Cardiac muscle cell (in vitro differentiated cells and primary cell): ENCODE measurements around the gene CAMK2N1. TPM values are rescaled to one million over a fixed set of nuclear protein-coding genes. Genes with fewer than 3 reads are reported as not detected.

Experiments
- DNase-seq, 2 donors: peaks; one replicate each; pipeline versions ENCODE4 v3.0.0 to v3.0.0-alpha.2; 2010 to 2017; ENCODE audit warnings: low read depth in 1 of 2, low spot score in 1 of 2
- H3K27ac ChIP-seq: fragments of 200-600 bp; sonication (generic); 2 replicates; pipeline ENCODE4 v1.5.1; 2016
- H3K27me3 ChIP-seq: fragments of 200-600 bp; sonication (generic); 2 replicates; pipeline ENCODE4 v1.6.0; 2016; ENCODE audit warnings: control low read depth
- H3K36me3 ChIP-seq: fragments of 200-600 bp; sonication (generic); 2 replicates; pipeline ENCODE4 v1.5.1; 2016; ENCODE audit warnings: control low read depth
- H3K4me1 ChIP-seq: fragments of 200-600 bp; sonication (generic); 2 replicates; pipeline ENCODE4 v1.8.1; 2017; ENCODE audit warnings: low read depth, mild to moderate bottlenecking, mixed run types
- H3K4me3 ChIP-seq: fragments of 200-600 bp; sonication (generic); 2 replicates; pipeline ENCODE4 v1.5.1; 2016; ENCODE audit warnings: mild to moderate bottlenecking
- H3K9me3 ChIP-seq: fragments of 200-600 bp; sonication (generic); 2 replicates; pipeline ENCODE4 v1.5.1; 2017; ENCODE audit warnings: low read depth, mild to moderate bottlenecking, control low read depth
- CTCF ChIP-seq: IDR thresholded peaks from 2 replicates; pipeline ENCODE4 v1.5.1; 2012; ENCODE audit warnings: low read depth, mild to moderate bottlenecking, low read length
- polyA plus RNA-seq: library from polyadenylated mRNA; unstranded; fragments of >200 nt; fragmentation: Nextera tagmentation; extraction: Ambion mirVana; gene quantifications from 2 replicates; pipeline ENCODE4 v1.2.1, GENCODE V29; 2016
- total RNA-seq: library from RNA; depleted of rRNA; stranded (reverse); fragments of >200 nt; gene quantifications from 2 replicates; pipeline ENCODE4 v1.2.3, GENCODE V29; 2016

Gene CAMK2N1
- total and polyA plus RNA-seq, 2 experiments from 2014 or later, result 0.30 to 1.4 TPM

- no peak overlapping the region for H3K4me3 ChIP-seq
- no peaks in the 10 kb centered on the region for H3K4me1 ChIP-seq
- H3K36me3 ChIP-seq, result no peaks in the 10 kb centered on the region
- no peaks in the 10 kb centered on the region for H3K9me3 ChIP-seq
- no peak overlapping the region for H3K27ac ChIP-seq
- no peak for DNase-seq
- TF ChIP-seq CTCF, result no peak
- peaks cover 60% of the 10 kb centered on the region for H3K27me3 ChIP-seq
These were observed 15.8 kb downstream of the CAMK2N1 start for GRCh38 chr1:20470194-20470593.

- peak; percentile 14 for TF ChIP-seq CTCF
- Histone ChIP-seq H3K27ac (no peak overlapping the region), H3K27me3 (peaks cover 61% of the 10 kb centered on the region), H3K4me1 (no peaks in the 10 kb centered on the region), H3K9me3 (no peaks in the 10 kb centered on the region), H3K36me3 (no peaks in the 10 kb centered on the region), H3K4me3 (no peak overlapping the region)
- no peak for DNase-seq
These were observed 16.5 kb downstream of the CAMK2N1 start for GRCh38 chr1:20469406-20470076.

GRCh38 chr1:20466273-20466672, 19.7 kb downstream of the CAMK2N1 start:
- no peaks in the 10 kb centered on the region for H3K4me1 ChIP-seq
- no peak for TF ChIP-seq CTCF
- H3K27ac ChIP-seq, result no peak overlapping the region
- peaks cover 66% of the 10 kb centered on the region for H3K27me3 ChIP-seq
- H3K9me3 ChIP-seq, result no peaks in the 10 kb centered on the region
- no peak overlapping the region for H3K4me3 ChIP-seq
- no peaks in the 10 kb centered on the region for H3K36me3 ChIP-seq
- no peak for DNase-seq

- no peak for TF ChIP-seq CTCF
- H3K4me1 ChIP-seq, result no peaks in the 10 kb centered on the region
- peaks cover 62% of the 10 kb centered on the region for H3K27me3 ChIP-seq
- H3K4me3 ChIP-seq, result no peak overlapping the region
- no peak overlapping the region for H3K27ac ChIP-seq
- no peaks in the 10 kb centered on the region for H3K36me3 ChIP-seq
- no peaks in the 10 kb centered on the region for H3K9me3 ChIP-seq
- DNase-seq, result no peak
These were observed 20.8 kb downstream of the CAMK2N1 start for GRCh38 chr1:20465187-20465586.

- no peaks in the 10 kb centered on the region for H3K9me3 ChIP-seq
- H3K27me3 ChIP-seq, result peaks cover 48% of the 10 kb centered on the region
These were observed 22.5 kb downstream of the CAMK2N1 start for GRCh38 chr1:20463502-20463901.

More at GRCh38 chr1:20463502-20463901, 22.5 kb downstream of the CAMK2N1 start:
- TF ChIP-seq CTCF, result no peak
- no peak for DNase-seq
- Histone ChIP-seq H3K4me3 (no peak overlapping the region), H3K36me3 (no peaks in the 10 kb centered on the region), H3K4me1 (no peaks in the 10 kb centered on the region), H3K27ac (no peak overlapping the region)
